Left forelimb (tissue), 1 donor: Measurements from ENCODE around the gene CSF1.

ENCODE experiments used
- DNase-seq: peaks from one replicate; pipeline ENCODE4 v3.0.0-alpha.2; 2018; ENCODE audit warnings: low spot score

CSF1 gene

DNA sequence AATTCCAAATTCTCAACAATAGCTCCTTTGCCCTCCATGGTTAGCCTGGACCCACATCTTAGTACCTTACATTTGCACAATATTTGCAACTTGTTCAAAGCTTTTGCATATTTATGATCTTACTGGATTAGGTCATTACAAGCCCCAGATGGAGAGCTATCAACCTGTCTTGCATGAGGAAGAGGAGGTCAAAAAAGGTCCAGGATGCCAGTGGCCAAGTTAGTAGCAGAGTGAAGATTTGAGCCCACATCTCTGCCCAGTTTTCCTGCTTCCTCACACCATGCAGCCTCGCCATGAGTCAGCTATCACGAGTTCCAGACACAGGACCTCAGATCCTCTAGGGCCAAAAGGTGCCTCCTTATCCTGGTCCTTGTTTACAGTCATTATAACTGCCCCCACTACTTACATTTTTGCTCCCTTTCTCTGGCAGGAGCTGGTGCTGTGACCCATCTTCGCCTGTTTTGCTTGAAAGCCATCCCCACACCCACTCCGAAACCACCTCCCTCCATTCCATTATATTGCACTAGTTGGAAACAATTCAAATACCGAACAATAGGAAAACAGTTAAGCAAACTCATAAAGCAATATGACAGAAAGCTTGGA lies 68.9 kb downstream of the CSF1 start:
- no peak for DNase-seq
